ENCODE data around the gene USP25.

USP25 gene

GRCh38 chr21:15843766-15844165 lies 114.0 kb downstream of the USP25 start:
- H3K9me3 ChIP-seq (ENCODE audit: control insufficient read depth in 5 of 5, low read length in 5 of 5) = no peaks in the 10 kb centered on the region
- H3K27ac ChIP-seq (ENCODE audit: low read depth, low read length) = no peak overlapping the region
- H3K4me3 ChIP-seq (ENCODE audit: low read depth in 1 of 5, low read length in 5 of 5) = no peak overlapping the region
- no peaks in the 10 kb centered on the region for H3K27me3 ChIP-seq (ENCODE audit: control insufficient read depth in 5 of 5, insufficient read depth in 4 of 5, low read length in 5 of 5)
- H3K9ac ChIP-seq (ENCODE audit: low read length in 5 of 5) = no peak overlapping the region
- H3K36me3 ChIP-seq (ENCODE audit: control insufficient read depth in 5 of 5, insufficient read depth in 5 of 5, low read length in 5 of 5) = peaks cover 0 to 28% (median 16%) of the 10 kb centered on the region in 5 donors
- H3K4me1 ChIP-seq (ENCODE audit: control insufficient read depth in 5 of 5, insufficient read depth in 5 of 5, low read length in 5 of 5) = peaks cover 0 to 6% (median 0%) of the 10 kb centered on the region in 5 donors

- H3K4me1 ChIP-seq (ENCODE audit: control insufficient read depth in 5 of 5, insufficient read depth in 5 of 5, low read length in 5 of 5) = no peaks in the 10 kb centered on the region
- no peaks in the 10 kb centered on the region for H3K27me3 ChIP-seq (ENCODE audit: control insufficient read depth in 5 of 5, insufficient read depth in 4 of 5, low read length in 5 of 5)
- no peak overlapping the region for H3K4me3 ChIP-seq (ENCODE audit: low read depth in 1 of 5, low read length in 5 of 5)
- H3K9ac ChIP-seq (ENCODE audit: low read length in 5 of 5) = no peak overlapping the region
- H3K36me3 ChIP-seq (ENCODE audit: control insufficient read depth in 5 of 5, insufficient read depth in 5 of 5, low read length in 5 of 5) = peaks cover 3 to 22% (median 6%) of the 10 kb centered on the region in 5 donors
- no peaks in the 10 kb centered on the region for H3K9me3 ChIP-seq (ENCODE audit: control insufficient read depth in 5 of 5, low read length in 5 of 5)
- H3K27ac ChIP-seq (ENCODE audit: low read depth, low read length) = no peak overlapping the region
Measured at GRCh38 chr21:15848634-15849560, 119.1 kb downstream of the USP25 start.

GRCh38 chr21:15849927-15850326 lies 120.1 kb downstream of the USP25 start:
- Histone ChIP-seq H3K4me1 (ENCODE audit: control insufficient read depth in 5 of 5, insufficient read depth in 5 of 5, low read length in 5 of 5) (no peaks in the 10 kb centered on the region), H3K27ac (ENCODE audit: low read depth, low read length) (no peak overlapping the region), H3K36me3 (ENCODE audit: control insufficient read depth in 5 of 5, insufficient read depth in 5 of 5, low read length in 5 of 5) (peaks cover 6 to 25% (median 10%) of the 10 kb centered on the region in 5 donors), H3K9ac (ENCODE audit: low read length in 5 of 5) (no peak overlapping the region), H3K27me3 (ENCODE audit: control insufficient read depth in 5 of 5, insufficient read depth in 4 of 5, low read length in 5 of 5) (no peaks in the 10 kb centered on the region), H3K9me3 (ENCODE audit: control insufficient read depth in 5 of 5, low read length in 5 of 5) (no peaks in the 10 kb centered on the region), H3K4me3 (ENCODE audit: low read depth in 1 of 5, low read length in 5 of 5) (no peak overlapping the region)

- Histone ChIP-seq H3K36me3 (ENCODE audit: control insufficient read depth in 5 of 5, insufficient read depth in 5 of 5, low read length in 5 of 5) (peaks cover 9 to 28% (median 13%) of the 10 kb centered on the region in 5 donors), H3K27me3 (ENCODE audit: control insufficient read depth in 5 of 5, insufficient read depth in 4 of 5, low read length in 5 of 5) (no peaks in the 10 kb centered on the region), H3K4me3 (ENCODE audit: low read depth in 1 of 5, low read length in 5 of 5) (no peak overlapping the region), H3K9me3 (ENCODE audit: control insufficient read depth in 5 of 5, low read length in 5 of 5) (no peaks in the 10 kb centered on the region), H3K4me1 (ENCODE audit: control insufficient read depth in 5 of 5, insufficient read depth in 5 of 5, low read length in 5 of 5) (no peaks in the 10 kb centered on the region), H3K9ac (ENCODE audit: low read length in 5 of 5) (no peak overlapping the region), H3K27ac (ENCODE audit: low read depth, low read length) (no peak overlapping the region)
Measured at GRCh38 chr21:15850645-15851044, 120.9 kb downstream of the USP25 start.

GRCh38 chr21:15852146-15852545 lies 122.4 kb downstream of the USP25 start:
- Histone ChIP-seq H3K27me3 (ENCODE audit: control insufficient read depth in 5 of 5, insufficient read depth in 4 of 5, low read length in 5 of 5) (no peaks in the 10 kb centered on the region), H3K36me3 (ENCODE audit: control insufficient read depth in 5 of 5, insufficient read depth in 5 of 5, low read length in 5 of 5) (peaks cover 9 to 33% (median 15%) of the 10 kb centered on the region in 5 donors), H3K27ac (ENCODE audit: low read depth, low read length) (no peak overlapping the region), H3K9ac (ENCODE audit: low read length in 5 of 5) (no peak overlapping the region), H3K4me1 (ENCODE audit: control insufficient read depth in 5 of 5, insufficient read depth in 5 of 5, low read length in 5 of 5) (no peaks in the 10 kb centered on the region), H3K4me3 (ENCODE audit: low read depth in 1 of 5, low read length in 5 of 5) (no peak overlapping the region), H3K9me3 (ENCODE audit: control insufficient read depth in 5 of 5, low read length in 5 of 5) (no peaks in the 10 kb centered on the region)

- no peak overlapping the region for H3K9ac ChIP-seq (ENCODE audit: low read length in 5 of 5)
- no peaks in the 10 kb centered on the region for H3K27me3 ChIP-seq (ENCODE audit: control insufficient read depth in 5 of 5, insufficient read depth in 4 of 5, low read length in 5 of 5)
- no peak overlapping the region for H3K27ac ChIP-seq (ENCODE audit: low read depth, low read length)
Measured at GRCh38 chr21:15853126-15853525, 123.3 kb downstream of the USP25 start.

GRCh38 chr21:15856813-15857212 lies 127.0 kb downstream of the USP25 start:
- H3K36me3 ChIP-seq (ENCODE audit: control insufficient read depth in 5 of 5, insufficient read depth in 5 of 5, low read length in 5 of 5) = peaks cover 9 to 18% (median 11%) of the 10 kb centered on the region in 5 donors
- no peaks in the 10 kb centered on the region for H3K4me1 ChIP-seq (ENCODE audit: control insufficient read depth in 5 of 5, insufficient read depth in 5 of 5, low read length in 5 of 5)
- H3K9ac ChIP-seq (ENCODE audit: low read length in 5 of 5) = no peak overlapping the region
- no peaks in the 10 kb centered on the region for H3K9me3 ChIP-seq (ENCODE audit: control insufficient read depth in 5 of 5, low read length in 5 of 5)
- no peaks in the 10 kb centered on the region for H3K27me3 ChIP-seq (ENCODE audit: control insufficient read depth in 5 of 5, insufficient read depth in 4 of 5, low read length in 5 of 5)
- H3K4me3 ChIP-seq (ENCODE audit: low read depth in 1 of 5, low read length in 5 of 5) = no peak overlapping the region
- no peak overlapping the region for H3K27ac ChIP-seq (ENCODE audit: low read depth, low read length)

More at GRCh38 chr21:15853126-15853525, 123.3 kb downstream of the USP25 start:
- Histone ChIP-seq H3K9me3 (ENCODE audit: control insufficient read depth in 5 of 5, low read length in 5 of 5) (no peaks in the 10 kb centered on the region), H3K4me1 (ENCODE audit: control insufficient read depth in 5 of 5, insufficient read depth in 5 of 5, low read length in 5 of 5) (no peaks in the 10 kb centered on the region), H3K36me3 (ENCODE audit: control insufficient read depth in 5 of 5, insufficient read depth in 5 of 5, low read length in 5 of 5) (peaks cover 9 to 25% (median 11%) of the 10 kb centered on the region in 5 donors), H3K4me3 (ENCODE audit: low read depth in 1 of 5, low read length in 5 of 5) (no peak overlapping the region)

- H3K27ac ChIP-seq (ENCODE audit: low read depth, low read length) = no peak overlapping the region
- no peaks in the 10 kb centered on the region for H3K27me3 ChIP-seq (ENCODE audit: control insufficient read depth in 5 of 5, insufficient read depth in 4 of 5, low read length in 5 of 5)
- no peaks in the 10 kb centered on the region for H3K4me1 ChIP-seq (ENCODE audit: control insufficient read depth in 5 of 5, insufficient read depth in 5 of 5, low read length in 5 of 5)
- H3K9me3 ChIP-seq (ENCODE audit: control insufficient read depth in 5 of 5, low read length in 5 of 5) = no peaks in the 10 kb centered on the region
- no peak overlapping the region for H3K9ac ChIP-seq (ENCODE audit: low read length in 5 of 5)
- peaks cover 9 to 18% (median 11%) of the 10 kb centered on the region in 5 donors for H3K36me3 ChIP-seq (ENCODE audit: control insufficient read depth in 5 of 5, insufficient read depth in 5 of 5, low read length in 5 of 5)
- no peak overlapping the region for H3K4me3 ChIP-seq (ENCODE audit: low read depth in 1 of 5, low read length in 5 of 5)
Measured at GRCh38 chr21:15857740-15858139, 128.0 kb downstream of the USP25 start.

- no peak overlapping the region for H3K9ac ChIP-seq (ENCODE audit: low read length in 5 of 5)
- H3K27ac ChIP-seq (ENCODE audit: low read depth, low read length) = no peak overlapping the region
- H3K27me3 ChIP-seq (ENCODE audit: control insufficient read depth in 5 of 5, insufficient read depth in 4 of 5, low read length in 5 of 5) = no peaks in the 10 kb centered on the region
- H3K4me3 ChIP-seq (ENCODE audit: low read depth in 1 of 5, low read length in 5 of 5) = no peak overlapping the region
- H3K4me1 ChIP-seq (ENCODE audit: control insufficient read depth in 5 of 5, insufficient read depth in 5 of 5, low read length in 5 of 5) = no peaks in the 10 kb centered on the region
- H3K9me3 ChIP-seq (ENCODE audit: control insufficient read depth in 5 of 5, low read length in 5 of 5) = no peaks in the 10 kb centered on the region
- peaks cover 2 to 10% (median 5%) of the 10 kb centered on the region in 5 donors for H3K36me3 ChIP-seq (ENCODE audit: control insufficient read depth in 5 of 5, insufficient read depth in 5 of 5, low read length in 5 of 5)
Measured at GRCh38 chr21:15860541-15860940, 130.8 kb downstream of the USP25 start.

- no peaks in the 10 kb centered on the region for H3K27me3 ChIP-seq (ENCODE audit: control insufficient read depth in 5 of 5, insufficient read depth in 4 of 5, low read length in 5 of 5)
- no peaks in the 10 kb centered on the region for H3K9me3 ChIP-seq (ENCODE audit: control insufficient read depth in 5 of 5, low read length in 5 of 5)
Measured at GRCh38 chr21:15868940-15869339, 139.2 kb downstream of the USP25 start.

More at GRCh38 chr21:15868940-15869339, 139.2 kb downstream of the USP25 start:
- no peaks in the 10 kb centered on the region for H3K4me1 ChIP-seq (ENCODE audit: control insufficient read depth in 5 of 5, insufficient read depth in 5 of 5, low read length in 5 of 5)
- H3K9ac ChIP-seq (ENCODE audit: low read length in 5 of 5) = no peak overlapping the region
- no peak overlapping the region for H3K4me3 ChIP-seq (ENCODE audit: low read depth in 1 of 5, low read length in 5 of 5)
- H3K27ac ChIP-seq (ENCODE audit: low read depth, low read length) = no peak overlapping the region
- peaks cover 7 to 49% (median 25%) of the 10 kb centered on the region in 5 donors for H3K36me3 ChIP-seq (ENCODE audit: control insufficient read depth in 5 of 5, insufficient read depth in 5 of 5, low read length in 5 of 5)

All from subcutaneous abdominal adipose tissue (tissue), 5 donors.